Pancreas (tissue), 10 donors: Measurements from ENCODE around the gene DPYSL5. TPM values are rescaled to one million over a fixed set of nuclear protein-coding genes. Genes with fewer than 3 reads are reported as not detected.

Experiments used
- ATAC-seq, 4 donors: fragments of 200-7000 bp; cut with Tn5 transposase; one replicate each; pipeline versions ENCODE4 v1.8.0 to v1.9.1; 2020; ENCODE audit warnings: mild to moderate bottlenecking in 4 of 4, moderate library complexity in 4 of 4
- DNase-seq, 6 donors: peaks; one replicate each; pipeline ENCODE4 v3.0.0-alpha.2; 2020
- FAIRE-seq: peaks from 2 replicates; lab custom pipeline; 2012; peaks lifted over from hg19 to GRCh38; lab: Jason Lieb, UNC
- H3K27ac ChIP-seq, 4 donors: fragments of 200-600 bp; sonication (generic); 1 replicate in 3 of 4; 2 replicates in 1 of 4; pipeline versions ENCODE4 v1.5.0 to v1.8.0; 2020
- H3K27me3 ChIP-seq, 4 donors: fragments of 200-600 bp; one replicate each; pipeline ENCODE4 v1.8.0; 2021
- H3K36me3 ChIP-seq, 3 donors: fragments of 200-600 bp; sonication (generic) in 1 of 3; one replicate each; pipeline versions ENCODE4 v1.5.0 to v1.8.0; 2020 to 2021
- H3K4me1 ChIP-seq, 3 donors: fragments of 200-600 bp; one replicate each; pipeline ENCODE4 v1.8.0; 2021
- H3K4me3 ChIP-seq, 4 donors: fragments of 200-600 bp; sonication (generic) in 2 of 4; one replicate each; pipeline versions ENCODE4 v1.5.0 to v1.8.0; 2020 to 2021
- H3K9me3 ChIP-seq, 4 donors: fragments of 200-600 bp; one replicate each; pipeline ENCODE4 v1.8.0; 2021
- WGBS, 2 donors: extraction: QIAGEN DNeasy Blood & Tissue Kit; methylation state at CpG; one replicate each; pipeline ENCODE4 v1.1.7; 2013; 5-methylcytosine and 5-hydroxymethylcytosine counted together
- intact Hi-C, 3 donors: fragments of 100-400 bp; cut with DNase I; formaldehyde crosslinking; loops; one replicate each; pipeline versions ENCODE4 v1.11.1 to v1.14.2; 2022
- polyA plus RNA-seq, 2 donors: library from polyadenylated mRNA; stranded (reverse); fragments of 200-250 nt; gene quantifications; one replicate each; pipeline ENCODE4 v1.2.3, GENCODE V29; 2013
- total RNA-seq, 6 donors: library from RNA; stranded (reverse); fragmentation: NEBNext Ultra II Directional in 4 of 6; extraction: Animal tissue kit (Norgen Biotek cat#: 25700) in 4 of 6; gene quantifications; one replicate each; pipeline versions ENCODE4 v1.2.1 to v1.2.4, GENCODE V29; 2021 to 2023
- TF ChIP-seq, protein P1 (sequence below), 4 donors: fragments of 200-600 bp; sonication (generic) in 3 of 4; IDR thresholded peaks; one replicate each; pipeline versions ENCODE4 v1.5.0 to v1.8.0; 2021; ENCODE audit warnings: antibody characterized with exemption in 4 of 4
- donor health status: healthy with polysubstance abuse.
- donor health status: DM: no; HTN: no; CAD: no; lungs with moderate emphysema.
- donor health status: DM: no; HTN: no; CAD: no.
- donor health status: control.
- donor health status: control.
- donor health status: Bipolar disorder and iron deficiency.
- donor health status: DM: yes; HTN: yes; CAD: no.
- donor health status: DM: no; HTN: no; CAD: no.
- donor health status: DM: no; HTN: no; CAD: no.
- donor health status: DM: yes; HTN: yes; CAD: no.

The DPYSL5 gene
- total and polyA plus RNA-seq, 8 donors, result 0.02 to 0.12 (median 0.09) TPM; not detected in 5

DNA sequence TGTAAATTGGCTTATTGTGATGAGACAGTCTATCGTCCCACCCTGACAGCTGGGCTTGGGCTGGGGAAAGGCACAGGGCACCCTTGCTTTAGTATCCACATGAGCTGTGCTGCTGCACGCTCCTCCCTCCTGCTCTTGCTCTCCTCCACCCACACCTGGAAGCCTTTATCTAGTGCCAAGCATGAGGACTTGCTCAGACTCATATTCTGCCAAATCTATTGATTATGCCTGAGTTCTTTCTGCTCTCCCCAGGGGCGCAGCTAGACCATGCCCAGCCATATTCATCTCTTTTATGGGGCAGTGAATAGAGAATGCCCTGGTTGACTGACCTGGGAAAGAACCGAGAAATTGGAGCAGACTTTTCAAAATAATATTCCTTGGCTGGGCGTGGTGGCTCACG lies 29.0 kb upstream of the DPYSL5 start:
- Histone ChIP-seq H3K27ac (no peak overlapping the region), H3K4me3 (no peak overlapping the region), H3K4me1 (no peaks in the 10 kb centered on the region), H3K27me3 (no peaks in the 10 kb centered on the region), H3K9me3 (no peaks in the 10 kb centered on the region), H3K36me3 (no peaks in the 10 kb centered on the region)
- TF ChIP-seq, protein P1, sequence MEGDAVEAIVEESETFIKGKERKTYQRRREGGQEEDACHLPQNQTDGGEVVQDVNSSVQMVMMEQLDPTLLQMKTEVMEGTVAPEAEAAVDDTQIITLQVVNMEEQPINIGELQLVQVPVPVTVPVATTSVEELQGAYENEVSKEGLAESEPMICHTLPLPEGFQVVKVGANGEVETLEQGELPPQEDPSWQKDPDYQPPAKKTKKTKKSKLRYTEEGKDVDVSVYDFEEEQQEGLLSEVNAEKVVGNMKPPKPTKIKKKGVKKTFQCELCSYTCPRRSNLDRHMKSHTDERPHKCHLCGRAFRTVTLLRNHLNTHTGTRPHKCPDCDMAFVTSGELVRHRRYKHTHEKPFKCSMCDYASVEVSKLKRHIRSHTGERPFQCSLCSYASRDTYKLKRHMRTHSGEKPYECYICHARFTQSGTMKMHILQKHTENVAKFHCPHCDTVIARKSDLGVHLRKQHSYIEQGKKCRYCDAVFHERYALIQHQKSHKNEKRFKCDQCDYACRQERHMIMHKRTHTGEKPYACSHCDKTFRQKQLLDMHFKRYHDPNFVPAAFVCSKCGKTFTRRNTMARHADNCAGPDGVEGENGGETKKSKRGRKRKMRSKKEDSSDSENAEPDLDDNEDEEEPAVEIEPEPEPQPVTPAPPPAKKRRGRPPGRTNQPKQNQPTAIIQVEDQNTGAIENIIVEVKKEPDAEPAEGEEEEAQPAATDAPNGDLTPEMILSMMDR (IDR thresholded peaks at IDR 0.05), result no peak
- whole genome bisulfite sequencing, 2 donors, result 52 to 60% methylated on average over 6 of the region's 6 CpGs
- DNase-seq, result no peak
- ATAC-seq, result no peak
- intact Hi-C loops, result no loop called here
- no peak for FAIRE-seq

DNA sequence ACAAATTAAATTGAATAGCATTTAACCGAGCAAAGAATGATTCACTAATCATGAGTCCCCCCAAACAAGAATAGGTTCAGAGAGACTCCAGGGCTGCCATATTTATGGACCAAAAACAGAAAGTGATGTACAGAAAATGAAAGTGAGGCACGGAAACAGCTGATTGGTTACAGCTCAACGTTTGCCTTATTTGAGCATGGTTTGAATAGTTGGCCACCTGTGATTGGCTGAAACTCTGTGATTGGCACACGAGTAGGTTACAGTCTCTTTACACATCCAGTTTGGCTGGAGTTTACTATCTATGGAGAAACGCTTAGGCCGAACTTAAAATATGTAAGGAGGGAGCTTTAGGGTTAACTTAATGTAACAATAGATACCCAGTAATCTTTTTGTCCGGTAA lies 27.0 kb upstream of the DPYSL5 start:
- DNase-seq (no peak), FAIRE-seq (no peak), ATAC-seq (no peak)
- H3K27me3 ChIP-seq, result no peaks in the 10 kb centered on the region
- TF ChIP-seq, protein P1 (IDR thresholded peaks at IDR 0.05), result no peak
- no peak overlapping the region for H3K4me3 ChIP-seq
- H3K36me3 ChIP-seq, result no peaks in the 10 kb centered on the region
- intact Hi-C loops, result no loop called here
- no peak overlapping the region for H3K27ac ChIP-seq
- no peaks in the 10 kb centered on the region for H3K9me3 ChIP-seq
- no peaks in the 10 kb centered on the region for H3K4me1 ChIP-seq
- 66 to 75% methylated on average over 7 of the region's 7 CpGs for WGBS, 2 donors

DNA sequence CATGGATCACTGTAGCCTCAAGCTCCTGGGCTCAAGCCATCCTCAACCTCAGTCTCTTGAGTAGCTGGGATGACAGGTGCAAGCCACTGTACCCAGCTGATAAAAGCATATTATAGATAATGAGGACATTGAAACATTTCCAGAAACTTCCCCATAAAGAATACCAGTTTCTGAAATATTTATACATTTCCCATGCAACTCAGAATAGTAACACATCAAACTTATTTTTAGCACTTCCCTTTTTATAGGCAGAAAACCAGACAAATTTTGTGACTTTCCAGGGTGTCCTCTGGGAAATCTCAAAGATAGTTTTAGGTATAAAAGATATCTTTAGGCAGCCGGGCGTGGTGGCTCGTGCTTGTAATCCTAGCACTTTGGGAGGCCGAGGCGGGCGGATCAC lies 25.1 kb upstream of the DPYSL5 start:
- no peaks in the 10 kb centered on the region for H3K27me3 ChIP-seq
- no peak overlapping the region for H3K27ac ChIP-seq
- no peaks in the 10 kb centered on the region for H3K9me3 ChIP-seq
- intact Hi-C loops, result no loop called here
- no peak for DNase-seq
- TF ChIP-seq, protein P1 (IDR thresholded peaks at IDR 0.05), result no peak
- no peak for ATAC-seq
- no peak for FAIRE-seq
- no peaks in the 10 kb centered on the region for H3K36me3 ChIP-seq
- WGBS, 2 donors, result 87% methylated on average over 6 of the region's 6 CpGs
- H3K4me3 ChIP-seq, result no peak overlapping the region
- no peaks in the 10 kb centered on the region for H3K4me1 ChIP-seq

DNA sequence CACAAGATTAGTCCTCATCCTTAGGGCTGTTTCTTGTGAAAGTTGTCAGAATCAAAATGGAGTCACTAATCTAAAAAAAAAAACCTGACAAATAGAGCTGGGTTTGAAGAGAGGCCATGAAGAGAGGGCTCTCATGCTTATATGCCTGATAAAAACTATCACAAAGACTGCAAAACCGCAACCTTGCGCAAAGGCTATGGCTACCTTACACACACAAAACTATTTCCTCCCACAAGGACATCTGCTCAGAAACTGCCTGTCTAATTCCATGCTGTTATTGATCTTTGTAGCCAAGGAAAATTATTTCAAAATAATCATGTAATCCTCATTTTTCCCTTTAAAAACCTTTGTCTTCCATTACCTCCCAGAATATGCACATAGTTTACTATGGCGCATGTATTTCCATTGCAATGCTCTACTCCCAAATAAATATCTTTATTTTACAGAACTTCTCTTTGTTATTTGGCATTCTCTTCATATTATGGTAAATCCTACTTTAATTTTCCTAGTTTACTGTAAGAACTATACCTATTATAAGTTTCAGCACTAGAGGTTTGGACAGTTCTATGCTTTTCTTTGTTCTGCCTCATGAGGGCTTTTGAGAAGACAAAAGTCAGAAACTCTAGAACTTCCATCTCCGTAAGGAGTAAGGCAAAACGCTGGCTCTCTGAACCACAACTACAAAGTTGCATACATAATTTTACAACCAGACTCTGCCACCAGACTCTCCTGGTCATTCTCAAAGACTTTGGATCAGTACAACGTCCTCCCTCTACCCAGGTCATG lies 9.6 kb upstream of the DPYSL5 start:
- intact Hi-C loops, result no loop called here
- TF ChIP-seq, protein P1 (IDR thresholded peaks at IDR 0.05), result no peak
- no peak for FAIRE-seq
- H3K4me3 ChIP-seq, result no peak overlapping the region
- H3K36me3 ChIP-seq, result no peaks in the 10 kb centered on the region
- no peak for DNase-seq
- no peaks in the 10 kb centered on the region for H3K9me3 ChIP-seq
- peak in 1 of 4 donors; percentile 38 for ATAC-seq
- no peaks in the 10 kb centered on the region for H3K4me1 ChIP-seq
- 54 to 56% methylated on average over 6 of the region's 6 CpGs for WGBS, 2 donors
- peaks cover 0 to 4% (median 0%) of the 10 kb centered on the region in 4 donors for H3K27me3 ChIP-seq
- no peak overlapping the region for H3K27ac ChIP-seq
